Colonic mucosa (tissue), 4 donors: ENCODE measurements around the gene VPS39. TPM values are rescaled to one million over a fixed set of nuclear protein-coding genes. Genes with fewer than 3 reads are reported as not detected.

Experiments
- DNase-seq: peaks from one replicate; pipeline ENCODE4 v3.0.0-alpha.2; 2020
- H3K27ac ChIP-seq: fragments of 200-600 bp; one replicate; pipeline ENCODE4 v1.8.0; 2021
- H3K27me3 ChIP-seq: fragments of 200-600 bp; one replicate; pipeline ENCODE4 v1.8.0; 2021
- H3K36me3 ChIP-seq: fragments of 200-600 bp; one replicate; pipeline ENCODE4 v1.8.0; 2021
- H3K4me1 ChIP-seq: fragments of 200-600 bp; one replicate; pipeline ENCODE4 v1.8.0; 2021; ENCODE audit warnings: mild to moderate bottlenecking
- H3K4me3 ChIP-seq: fragments of 200-600 bp; one replicate; pipeline ENCODE4 v1.8.0; 2021
- H3K9ac ChIP-seq, 2 donors: one replicate each; pipeline ENCODE4 v1.7.0; 2013; ENCODE audit warnings: control low read depth in 2 of 2, low read depth in 2 of 2, low read length in 2 of 2
- H3K9me3 ChIP-seq: fragments of 200-600 bp; one replicate; pipeline ENCODE4 v1.8.0; 2021
- intact Hi-C: fragments of 100-400 bp; cut with DNase I; formaldehyde crosslinking; loops from one replicate; pipeline ENCODE4 v1.14.1; 2022
- total RNA-seq, 2 donors: library from RNA; stranded (reverse); fragmentation: NEBNext Ultra II Directional in 1 of 2; extraction: Animal tissue kit (Norgen Biotek cat#: 25700) in 1 of 2; gene quantifications; one replicate each; pipeline ENCODE4 v1.2.1, GENCODE V29; 2021
- TF ChIP-seq, protein P1 (sequence below): fragments of 200-600 bp; IDR thresholded peaks from one replicate; pipeline ENCODE4 v1.8.0; 2022; ENCODE audit warnings: antibody characterized with exemption, mild to moderate bottlenecking
- donor health status: healthy.
- donor health status: DM: no; HTN: no; CAD: no.
- donor health status: DM: no; HTN: no; CAD: no.

Gene VPS39, protein sequence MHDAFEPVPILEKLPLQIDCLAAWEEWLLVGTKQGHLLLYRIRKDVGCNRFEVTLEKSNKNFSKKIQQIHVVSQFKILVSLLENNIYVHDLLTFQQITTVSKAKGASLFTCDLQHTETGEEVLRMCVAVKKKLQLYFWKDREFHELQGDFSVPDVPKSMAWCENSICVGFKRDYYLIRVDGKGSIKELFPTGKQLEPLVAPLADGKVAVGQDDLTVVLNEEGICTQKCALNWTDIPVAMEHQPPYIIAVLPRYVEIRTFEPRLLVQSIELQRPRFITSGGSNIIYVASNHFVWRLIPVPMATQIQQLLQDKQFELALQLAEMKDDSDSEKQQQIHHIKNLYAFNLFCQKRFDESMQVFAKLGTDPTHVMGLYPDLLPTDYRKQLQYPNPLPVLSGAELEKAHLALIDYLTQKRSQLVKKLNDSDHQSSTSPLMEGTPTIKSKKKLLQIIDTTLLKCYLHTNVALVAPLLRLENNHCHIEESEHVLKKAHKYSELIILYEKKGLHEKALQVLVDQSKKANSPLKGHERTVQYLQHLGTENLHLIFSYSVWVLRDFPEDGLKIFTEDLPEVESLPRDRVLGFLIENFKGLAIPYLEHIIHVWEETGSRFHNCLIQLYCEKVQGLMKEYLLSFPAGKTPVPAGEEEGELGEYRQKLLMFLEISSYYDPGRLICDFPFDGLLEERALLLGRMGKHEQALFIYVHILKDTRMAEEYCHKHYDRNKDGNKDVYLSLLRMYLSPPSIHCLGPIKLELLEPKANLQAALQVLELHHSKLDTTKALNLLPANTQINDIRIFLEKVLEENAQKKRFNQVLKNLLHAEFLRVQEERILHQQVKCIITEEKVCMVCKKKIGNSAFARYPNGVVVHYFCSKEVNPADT
- 10 to 100 TPM; 49.1 to 50.4 TPM for total RNA-seq

- intact Hi-C loops, result no loop called here
- peak; percentile 89 for DNase-seq
- H3K4me3 ChIP-seq, result peak within 1 kb of the TSS; percentile 80
These were observed at the start of gene VPS39 for GRCh38 chr15:42207674-42208579. VPS39 (minus strand) TSS chr15:42208304; CDS start chr15:42208153, 151 bp downstream.

DNA sequence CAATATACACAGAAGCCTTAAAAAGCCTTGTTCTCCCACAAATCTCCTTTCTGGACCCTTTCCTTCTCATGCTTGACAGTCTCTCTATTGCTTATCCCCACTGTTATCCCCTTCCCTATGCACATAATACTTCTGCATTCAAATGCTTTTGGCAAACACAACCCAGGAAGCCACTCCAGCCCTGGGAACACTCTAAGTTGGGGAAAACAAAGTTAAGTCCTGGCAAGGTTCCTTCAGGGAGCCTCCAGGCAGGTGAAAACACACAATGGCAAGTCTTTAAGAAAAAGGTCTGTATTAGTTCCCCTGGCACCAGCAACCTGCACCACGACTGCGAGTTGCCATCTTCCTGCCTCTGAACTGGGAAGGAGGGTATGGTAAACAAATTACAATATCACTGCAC, 45.2 kb upstream of the VPS39 start:
- Histone ChIP-seq H3K9me3 (no peaks in the 10 kb centered on the region), H3K27ac (no peak overlapping the region), H3K4me3 (no peak overlapping the region), H3K4me1 (no peaks in the 10 kb centered on the region), H3K9ac (no peak overlapping the region), H3K27me3 (no peaks in the 10 kb centered on the region), H3K36me3 (peaks cover 19% of the 10 kb centered on the region)
- intact Hi-C loops, result no loop called here
- TF ChIP-seq, protein P1, sequence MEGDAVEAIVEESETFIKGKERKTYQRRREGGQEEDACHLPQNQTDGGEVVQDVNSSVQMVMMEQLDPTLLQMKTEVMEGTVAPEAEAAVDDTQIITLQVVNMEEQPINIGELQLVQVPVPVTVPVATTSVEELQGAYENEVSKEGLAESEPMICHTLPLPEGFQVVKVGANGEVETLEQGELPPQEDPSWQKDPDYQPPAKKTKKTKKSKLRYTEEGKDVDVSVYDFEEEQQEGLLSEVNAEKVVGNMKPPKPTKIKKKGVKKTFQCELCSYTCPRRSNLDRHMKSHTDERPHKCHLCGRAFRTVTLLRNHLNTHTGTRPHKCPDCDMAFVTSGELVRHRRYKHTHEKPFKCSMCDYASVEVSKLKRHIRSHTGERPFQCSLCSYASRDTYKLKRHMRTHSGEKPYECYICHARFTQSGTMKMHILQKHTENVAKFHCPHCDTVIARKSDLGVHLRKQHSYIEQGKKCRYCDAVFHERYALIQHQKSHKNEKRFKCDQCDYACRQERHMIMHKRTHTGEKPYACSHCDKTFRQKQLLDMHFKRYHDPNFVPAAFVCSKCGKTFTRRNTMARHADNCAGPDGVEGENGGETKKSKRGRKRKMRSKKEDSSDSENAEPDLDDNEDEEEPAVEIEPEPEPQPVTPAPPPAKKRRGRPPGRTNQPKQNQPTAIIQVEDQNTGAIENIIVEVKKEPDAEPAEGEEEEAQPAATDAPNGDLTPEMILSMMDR, result no peak
- DNase-seq, result no peak

More at GRCh38 chr15:42207674-42208579, at the start of gene VPS39:
- Histone ChIP-seq H3K9ac (peak within 1 kb of the TSS; percentile 92 to 94), H3K9me3 (no peaks in the 10 kb centered on the region), H3K4me1 (no peaks in the 10 kb centered on the region), H3K27ac (peak within 1 kb of the TSS; percentile 56), H3K27me3 (no peaks in the 10 kb centered on the region), H3K36me3 (peaks cover 10% of the 10 kb centered on the region)
- TF ChIP-seq, protein P1, result no peak

- Histone ChIP-seq H3K9ac (no peak overlapping the region), H3K9me3 (no peaks in the 10 kb centered on the region), H3K4me3 (no peak overlapping the region), H3K4me1 (no peaks in the 10 kb centered on the region), H3K27ac (no peak overlapping the region), H3K27me3 (no peaks in the 10 kb centered on the region), H3K36me3 (peaks cover 4% of the 10 kb centered on the region)
- intact Hi-C loops, result no loop called here
- DNase-seq, result no peak
- TF ChIP-seq, protein P1, result no peak
These were observed 32.7 kb upstream of the VPS39 start for GRCh38 chr15:42240823-42241222.

DNA sequence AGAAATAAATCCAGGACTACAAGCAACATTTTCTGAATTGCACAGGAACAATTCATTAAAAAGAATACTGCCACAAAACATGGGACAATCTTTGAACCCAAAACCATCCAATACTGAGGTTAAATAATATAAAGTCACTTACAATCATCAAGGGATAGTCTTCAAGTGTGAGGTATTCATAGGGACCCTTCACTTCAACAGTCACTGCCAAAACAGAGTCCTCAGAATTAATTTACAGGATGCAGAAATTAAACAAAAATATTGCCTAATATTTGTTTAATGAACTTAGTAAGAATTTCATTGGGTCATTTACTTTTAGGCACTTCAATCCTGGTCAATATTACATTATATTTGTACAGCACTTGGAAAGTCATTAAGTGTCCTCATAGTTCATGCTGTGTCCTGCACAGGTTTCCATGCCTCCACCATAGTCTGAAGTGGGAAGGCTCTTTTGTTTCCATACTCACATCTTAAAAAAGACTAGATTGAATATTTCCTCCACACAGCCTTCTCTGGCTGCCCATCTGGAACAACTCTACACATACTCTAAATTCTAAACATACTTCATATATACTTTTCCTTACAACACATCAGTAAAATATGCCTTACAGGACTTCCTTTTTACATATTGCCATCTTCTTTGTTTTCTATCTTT, 31.6 kb upstream of the VPS39 start:
- intact Hi-C loops, result no loop called here
- no peaks in the 10 kb centered on the region for H3K4me1 ChIP-seq
- H3K36me3 ChIP-seq, result peaks cover 4% of the 10 kb centered on the region
- H3K9me3 ChIP-seq, result no peaks in the 10 kb centered on the region
- no peak overlapping the region for H3K4me3 ChIP-seq
- TF ChIP-seq, protein P1, result no peak
- no peak overlapping the region for H3K27ac ChIP-seq
- DNase-seq, result no peak
- H3K9ac ChIP-seq, result no peak overlapping the region
- H3K27me3 ChIP-seq, result no peaks in the 10 kb centered on the region
